NCI-H1436 (cell line): ENCODE data around the gene MRPL44.

Source experiments
- DNase-seq: peaks from one replicate; lab custom pipeline; 2025; lab: John Stamatoyannopoulos, UW

Gene MRPL44

DNA sequence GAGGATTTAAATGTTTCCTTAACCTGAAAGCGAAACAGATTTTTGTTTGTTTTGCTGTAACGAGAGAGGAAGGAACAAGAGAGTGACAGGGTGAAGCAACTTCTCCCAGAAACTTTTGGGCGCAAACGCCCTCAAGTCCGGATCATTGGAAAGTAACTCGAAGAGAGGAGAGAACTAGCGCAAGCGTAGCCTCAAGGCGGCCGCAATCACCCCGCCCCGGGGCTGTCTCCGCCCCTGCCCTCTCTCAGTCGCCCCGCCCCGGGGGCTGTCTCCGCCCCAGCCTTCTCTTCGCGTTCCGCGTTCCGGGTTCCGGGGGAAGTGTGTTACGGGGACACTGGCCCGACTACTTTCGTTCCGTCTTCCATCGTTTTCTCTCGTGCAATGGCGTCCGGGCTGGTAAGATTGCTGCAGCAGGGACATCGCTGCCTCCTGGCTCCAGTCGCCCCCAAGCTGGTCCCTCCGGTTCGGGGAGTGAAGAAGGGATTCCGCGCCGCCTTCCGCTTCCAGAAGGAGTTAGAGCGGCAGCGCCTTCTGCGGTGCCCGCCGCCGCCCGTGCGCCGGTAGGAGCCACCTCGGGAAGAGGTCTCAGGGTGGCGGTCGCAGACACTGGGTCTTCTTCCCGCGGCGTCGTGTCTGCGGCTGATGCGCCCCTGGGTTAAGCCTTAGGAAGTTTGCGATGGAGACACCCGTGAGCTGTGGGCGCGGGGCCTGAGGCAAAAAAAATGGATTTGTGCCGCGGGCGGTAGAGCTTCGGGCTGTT lies at the start of gene MRPL44:
MRPL44 (plus strand) TSS at position 372 of the 760 bp plus-strand sequence; CDS start at position 382, 10 bp downstream.
- peak; percentile 91 for DNase-seq

DNA sequence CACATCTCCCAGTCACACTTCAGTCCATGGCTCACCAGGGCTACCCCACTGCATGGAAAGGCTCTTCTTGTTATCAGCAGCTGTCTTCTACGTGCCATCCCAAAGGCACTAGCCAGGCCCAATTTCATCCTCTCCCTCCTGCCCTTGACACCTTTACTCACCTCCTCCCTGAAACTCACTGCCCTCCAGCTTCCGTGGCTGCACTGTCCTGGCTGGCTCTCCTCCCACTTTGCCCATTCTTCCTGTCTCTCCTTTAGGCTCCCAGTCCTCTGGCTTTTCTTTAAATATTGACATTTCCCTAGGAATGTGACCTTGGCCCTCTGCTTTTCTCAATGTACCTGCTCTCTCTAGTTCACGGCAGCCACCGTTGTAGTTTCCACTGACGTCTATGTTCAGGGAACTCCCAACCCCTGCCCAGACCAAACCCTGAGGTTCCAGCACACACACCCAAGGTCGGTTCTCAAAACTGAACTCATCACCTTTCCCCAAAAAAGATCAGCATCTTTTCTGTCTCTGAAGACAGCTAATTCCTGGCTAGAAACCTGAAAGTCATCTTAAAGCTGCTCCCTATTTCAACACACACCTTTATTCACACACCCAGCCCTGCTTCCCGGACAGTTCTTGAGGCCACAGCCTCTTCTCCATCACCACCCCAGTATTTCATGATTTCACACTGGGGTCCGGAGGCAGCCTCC lies 48.8 kb upstream of the MRPL44 start:
- DNase-seq = no peak

DNA sequence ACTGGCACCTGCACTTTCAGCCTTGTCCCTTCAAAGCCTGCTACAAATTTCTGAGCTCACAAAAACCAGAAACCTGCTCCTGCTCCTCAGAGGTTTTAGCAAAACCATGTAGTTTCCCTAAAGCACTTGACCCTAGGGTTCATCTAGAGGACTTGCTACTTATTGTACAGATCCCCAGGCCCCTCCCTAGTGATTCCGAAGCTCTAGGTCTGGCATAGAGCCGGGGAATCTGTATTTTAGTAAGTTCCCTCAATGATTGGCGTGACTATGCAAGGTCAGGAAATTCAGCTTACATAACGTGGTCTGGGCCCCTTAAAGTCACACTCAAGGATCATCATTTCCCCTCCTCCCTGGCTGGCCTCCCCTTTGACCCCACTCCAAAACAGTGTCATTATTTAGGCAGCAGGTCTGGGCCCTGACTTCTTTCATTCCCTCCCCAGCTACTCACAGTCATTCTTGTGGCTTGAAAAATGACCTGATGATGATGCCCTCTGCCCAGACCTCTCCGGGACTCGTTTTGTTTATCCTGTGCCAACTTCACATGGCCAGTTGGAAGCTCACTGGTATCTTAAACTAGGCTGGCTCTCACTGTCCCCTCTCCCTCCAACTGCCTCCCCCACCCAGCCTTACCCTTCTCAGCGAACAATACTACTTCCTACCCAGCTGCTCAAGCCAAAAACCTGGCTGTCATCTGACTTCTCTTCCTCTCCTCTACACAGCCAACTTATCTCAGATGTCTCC lies 48.1 kb upstream of the MRPL44 start:
- DNase-seq = no peak

DNA sequence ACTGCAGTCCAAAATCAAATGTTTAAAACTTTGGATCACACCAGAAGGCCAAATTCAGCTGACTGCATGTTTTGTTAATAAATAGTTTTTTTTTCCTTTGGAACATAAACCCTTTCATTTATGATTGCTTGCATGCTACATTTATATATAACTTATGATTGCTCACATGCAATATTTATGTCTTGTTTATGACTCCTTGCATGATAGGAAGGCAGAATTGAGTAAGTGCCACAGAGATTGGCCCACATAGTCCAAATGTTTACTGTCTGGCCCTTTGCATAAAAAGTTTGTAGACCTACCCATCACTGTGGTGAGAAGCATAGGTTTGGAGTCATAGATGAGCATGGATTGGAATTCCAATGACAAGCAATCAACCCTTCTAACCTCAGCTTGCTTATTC lies 42.9 kb upstream of the MRPL44 start:
- no peak for DNase-seq

DNA sequence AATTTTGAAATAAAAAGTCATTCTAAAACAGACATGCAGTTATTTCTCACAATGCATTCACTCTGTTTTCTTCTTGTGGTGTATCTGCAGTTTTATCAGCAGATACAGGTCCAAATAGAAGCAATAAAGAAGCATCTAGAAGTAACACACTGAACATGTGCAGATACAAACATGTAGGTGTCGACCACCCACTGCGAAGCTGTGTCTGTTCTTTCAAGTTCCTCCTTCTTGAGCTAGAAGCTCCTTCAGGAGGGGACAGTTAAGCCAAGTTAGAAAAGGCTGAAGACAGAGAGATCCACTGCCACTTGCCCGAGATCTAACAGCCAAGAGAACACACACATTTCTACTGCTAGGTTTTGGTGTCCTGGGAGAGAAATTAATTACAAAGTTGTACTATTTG lies 42.2 kb upstream of the MRPL44 start:
- no peak for DNase-seq

DNA sequence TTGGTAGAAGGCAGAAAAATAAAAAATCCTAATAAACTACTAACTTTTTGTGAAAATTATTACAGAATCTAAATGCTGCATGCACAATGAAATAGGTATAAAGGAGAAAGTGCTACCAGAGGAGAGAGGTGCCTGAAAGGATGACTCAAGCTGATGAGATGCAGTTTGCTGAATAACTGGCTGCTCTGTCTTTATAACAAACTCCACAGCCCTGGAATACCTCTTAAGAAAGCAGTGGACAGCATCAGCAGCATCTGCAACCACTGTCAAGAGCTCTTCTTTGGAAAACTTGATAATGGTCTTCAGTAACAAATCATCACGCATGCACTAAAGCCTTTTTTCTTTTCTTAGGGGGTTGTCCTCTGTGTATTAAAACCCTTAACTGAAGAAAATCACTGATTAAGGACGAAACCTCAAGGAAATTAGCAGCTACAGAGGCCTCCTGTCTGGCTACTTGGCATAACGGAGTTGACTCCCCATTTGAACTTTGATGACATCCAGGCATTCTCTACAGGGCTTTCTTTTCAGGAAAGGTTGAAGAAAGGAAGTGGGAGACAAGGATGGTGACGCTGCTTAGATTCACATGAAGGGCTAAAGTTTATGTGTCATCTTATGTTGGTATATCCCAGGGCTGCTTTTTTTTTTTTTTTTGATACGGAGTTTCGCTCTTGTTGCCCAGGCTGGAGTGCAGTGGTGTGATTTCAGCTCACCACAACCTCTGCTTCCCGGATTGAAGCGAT lies 40.9 kb upstream of the MRPL44 start:
- no peak for DNase-seq

DNA sequence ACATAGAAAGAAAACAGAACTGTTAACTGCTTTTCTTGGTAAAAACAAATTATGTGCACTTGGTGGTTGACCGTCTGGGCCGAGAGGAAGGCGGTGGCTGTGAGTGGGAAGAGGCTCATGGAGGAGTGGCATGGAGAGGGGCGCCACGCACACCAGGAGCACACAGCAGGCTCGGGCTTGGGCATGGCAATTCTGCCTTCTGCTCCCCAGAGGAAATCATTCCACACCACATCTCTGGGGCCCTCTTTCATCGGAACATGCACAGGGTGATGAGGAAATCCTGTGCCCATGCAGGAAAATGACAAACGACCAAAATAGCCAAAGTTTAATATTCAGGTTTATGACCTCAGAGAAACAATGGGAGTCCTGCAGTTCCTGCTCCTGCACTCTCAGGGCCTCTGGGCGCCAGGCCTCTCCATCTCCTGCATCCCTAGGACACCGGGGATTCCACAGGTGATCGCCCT lies 38.6 kb upstream of the MRPL44 start:
- DNase-seq = no peak

DNA sequence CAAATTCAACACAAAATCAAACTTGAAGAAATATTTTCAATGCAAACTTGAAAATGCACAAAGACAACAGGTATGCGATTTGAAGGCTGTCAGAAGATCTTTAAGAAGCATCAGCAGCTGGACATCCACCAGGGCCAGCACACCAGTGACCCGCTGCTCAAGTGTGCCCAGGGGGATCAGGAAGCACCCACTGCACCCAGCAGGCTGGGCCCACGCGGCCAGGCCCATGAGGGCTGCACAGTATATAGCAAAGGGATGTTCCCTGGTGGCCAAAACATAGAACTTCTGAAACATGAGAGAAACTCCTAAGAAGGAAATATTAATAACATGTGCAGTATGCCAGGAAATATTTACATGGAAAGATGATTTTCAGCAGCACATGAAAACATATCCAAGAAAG lies 37.2 kb upstream of the MRPL44 start:
- no peak for DNase-seq

DNA sequence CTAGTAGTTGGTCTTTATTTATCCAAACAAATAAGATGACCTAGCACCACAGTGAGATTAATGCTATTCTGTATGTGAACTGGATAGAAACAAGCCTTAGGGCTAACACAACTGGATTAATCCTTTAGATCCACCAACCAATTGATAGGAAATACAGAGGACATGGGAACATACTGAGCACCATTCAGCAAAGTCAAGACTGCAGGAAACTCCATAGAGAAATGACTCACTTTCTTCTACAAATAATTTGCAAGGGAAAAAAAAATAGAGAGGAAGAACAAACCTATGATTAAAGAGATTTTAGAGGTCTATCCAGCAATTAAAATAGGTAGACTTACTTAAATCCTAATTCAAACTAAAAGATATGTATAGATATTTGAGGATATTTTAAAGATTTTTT lies 36.1 kb upstream of the MRPL44 start:
- DNase-seq = no peak

DNA sequence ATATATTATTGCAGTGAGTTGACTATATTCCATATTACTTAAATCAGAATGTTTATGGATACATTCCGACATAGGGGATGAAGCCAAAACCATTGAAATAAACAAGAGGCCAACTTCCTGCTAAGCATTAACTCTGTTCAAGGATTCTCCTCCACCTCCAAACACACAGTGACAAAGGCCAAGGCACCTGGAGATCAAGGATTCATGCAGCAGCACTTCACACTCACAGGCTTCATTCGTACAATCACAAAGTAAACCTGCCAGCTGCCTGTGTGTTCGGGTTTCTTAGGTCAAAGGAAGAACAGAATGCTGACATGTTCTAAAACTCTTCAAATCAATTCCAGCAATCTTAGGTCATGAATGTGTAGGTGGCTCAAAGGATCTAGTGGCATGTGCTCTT lies 35.0 kb upstream of the MRPL44 start:
- DNase-seq = no peak

DNA sequence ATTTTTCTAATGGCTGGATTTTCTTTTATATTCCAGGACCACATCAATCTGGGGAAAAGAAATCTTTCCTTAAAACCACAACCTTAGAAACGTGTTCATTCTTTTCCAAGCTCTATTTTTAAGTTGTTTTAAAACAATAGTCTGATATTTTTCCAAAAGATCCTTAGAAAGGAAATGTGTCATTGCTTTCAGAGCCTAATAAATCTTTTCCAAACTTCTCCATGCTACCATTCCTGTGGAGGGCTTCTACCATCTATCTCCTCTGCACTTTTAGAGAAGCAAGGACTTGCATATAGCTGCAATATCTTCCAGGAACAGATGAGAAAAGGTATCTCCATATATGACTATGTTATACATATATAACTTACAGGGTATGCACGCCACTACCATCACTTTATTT lies 33.3 kb upstream of the MRPL44 start:
- no peak for DNase-seq

DNA sequence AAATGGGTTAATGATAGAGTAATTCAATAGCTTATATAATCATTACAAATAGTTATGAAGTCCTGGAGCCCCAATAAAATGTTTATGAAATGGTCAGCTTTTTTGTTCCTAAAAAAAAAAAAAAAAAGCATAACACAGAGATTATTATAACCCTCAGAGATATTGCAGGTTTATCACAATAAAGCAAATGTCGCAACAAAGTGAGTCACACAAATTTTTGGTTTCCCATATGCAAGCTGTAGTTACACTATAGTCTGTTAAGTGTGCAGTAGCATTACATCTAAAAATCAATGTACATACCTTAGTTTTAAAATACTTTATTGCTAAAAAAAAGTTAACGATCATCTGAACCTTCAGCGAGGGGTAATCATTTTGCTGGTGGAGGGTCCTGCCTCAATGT lies 32.2 kb upstream of the MRPL44 start:
- DNase-seq = no peak

DNA sequence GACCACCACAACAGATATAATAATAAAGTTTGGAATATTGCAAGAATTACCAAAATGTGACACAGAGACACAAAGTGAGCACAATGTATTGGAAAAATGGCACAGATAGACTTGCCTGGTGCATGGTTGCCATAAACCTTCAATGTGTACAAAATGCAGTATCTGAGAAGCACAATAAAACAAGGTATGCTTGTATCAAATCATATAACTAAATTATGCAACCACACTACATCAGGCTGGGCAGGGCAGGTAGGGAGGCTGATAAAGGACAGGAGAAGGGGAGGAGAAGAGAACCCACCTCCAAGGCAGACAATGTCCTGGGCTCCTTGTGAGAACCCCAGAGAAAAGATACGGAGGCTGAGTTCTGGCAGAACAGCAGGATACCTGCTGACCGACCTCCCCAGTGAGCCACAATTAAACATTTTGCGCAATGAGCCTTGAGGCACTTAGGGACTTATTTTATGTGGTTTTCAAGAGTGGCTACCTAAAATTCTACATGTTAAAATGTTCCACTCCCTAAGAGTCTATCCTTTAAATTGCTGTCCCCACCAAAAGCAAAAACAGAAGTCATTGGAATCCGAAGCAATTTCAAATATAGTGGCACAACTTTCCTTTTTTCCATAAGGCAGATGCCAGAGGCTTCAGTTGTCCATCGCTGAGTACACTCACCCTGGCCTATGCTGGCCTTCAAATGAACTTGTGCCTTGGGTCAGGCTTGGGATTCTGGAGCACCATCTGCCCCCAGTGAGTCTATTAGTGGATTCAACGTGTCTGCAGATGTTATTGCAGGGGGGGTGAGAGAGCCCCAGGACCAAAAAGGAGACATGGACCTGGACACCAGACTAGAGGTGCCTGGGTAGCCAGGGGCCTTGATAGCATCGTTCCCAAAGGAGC lies 28.9 kb upstream of the MRPL44 start:
- no peak for DNase-seq

DNA sequence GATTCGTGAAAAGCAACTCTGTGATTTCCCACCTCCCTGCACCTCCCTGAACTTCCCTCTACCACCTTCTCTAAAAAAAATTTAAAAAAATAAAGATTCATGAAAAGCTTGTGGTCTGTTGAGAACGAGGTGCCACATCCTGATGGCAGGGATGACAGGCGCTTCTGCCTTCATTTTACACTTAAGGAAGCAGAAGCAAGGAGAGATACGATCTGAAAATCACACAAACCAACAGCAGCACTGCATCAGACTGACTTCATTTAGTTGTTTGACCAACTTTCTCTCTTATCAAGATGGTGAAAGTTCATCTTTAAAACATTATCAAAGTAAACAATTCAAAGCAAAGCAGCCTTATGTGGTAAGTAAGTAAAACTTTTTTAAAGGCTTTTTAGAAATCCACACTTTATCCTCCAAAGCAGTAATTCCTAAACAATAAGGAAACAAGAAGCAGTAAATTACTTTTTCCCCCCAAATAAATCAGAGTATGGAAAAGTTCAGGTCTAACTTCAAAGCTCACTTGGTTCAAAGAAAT lies 27.6 kb upstream of the MRPL44 start:
- DNase-seq = no peak

DNA sequence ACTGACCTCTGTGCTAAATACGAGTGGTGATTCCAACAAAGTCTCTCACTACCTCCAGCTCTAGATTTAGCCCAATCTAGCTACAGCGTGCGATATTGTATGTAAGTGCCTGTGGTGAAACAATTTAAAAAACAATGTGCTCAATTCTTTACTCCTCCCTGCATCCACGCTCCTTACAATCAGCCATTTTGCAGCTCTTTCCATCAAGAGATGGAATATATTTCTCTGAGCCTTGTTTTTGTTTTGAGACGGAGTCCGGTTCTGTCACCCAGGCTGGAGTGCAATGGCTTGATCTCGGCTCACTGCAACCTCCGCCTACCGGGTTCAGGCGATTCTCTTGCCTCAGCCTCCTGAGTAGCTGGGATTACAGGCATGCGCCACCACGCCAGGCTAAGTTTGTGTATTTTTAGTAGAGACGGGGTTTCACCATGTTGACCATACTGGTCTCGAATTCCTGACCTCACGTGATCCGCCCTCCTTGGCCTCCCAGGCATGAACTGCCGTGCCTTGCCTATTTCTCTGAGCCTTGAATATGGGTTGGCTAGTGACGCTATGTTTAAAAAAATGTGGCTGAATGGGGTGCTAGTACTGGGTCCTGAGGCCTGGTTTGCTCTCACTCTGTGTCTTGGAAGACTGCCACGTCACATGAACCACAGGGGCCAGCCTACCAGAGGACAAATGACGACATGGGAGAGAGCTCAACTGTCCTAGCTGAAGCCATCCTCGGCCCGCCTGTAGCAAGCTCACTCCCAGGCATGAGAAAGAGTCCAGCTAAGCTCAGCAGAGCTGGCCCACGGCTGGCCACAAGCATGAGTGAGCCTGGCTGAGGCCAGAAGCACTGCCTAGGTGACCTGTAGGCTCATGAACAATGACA lies 26.9 kb upstream of the MRPL44 start:
- DNase-seq = no peak

DNA sequence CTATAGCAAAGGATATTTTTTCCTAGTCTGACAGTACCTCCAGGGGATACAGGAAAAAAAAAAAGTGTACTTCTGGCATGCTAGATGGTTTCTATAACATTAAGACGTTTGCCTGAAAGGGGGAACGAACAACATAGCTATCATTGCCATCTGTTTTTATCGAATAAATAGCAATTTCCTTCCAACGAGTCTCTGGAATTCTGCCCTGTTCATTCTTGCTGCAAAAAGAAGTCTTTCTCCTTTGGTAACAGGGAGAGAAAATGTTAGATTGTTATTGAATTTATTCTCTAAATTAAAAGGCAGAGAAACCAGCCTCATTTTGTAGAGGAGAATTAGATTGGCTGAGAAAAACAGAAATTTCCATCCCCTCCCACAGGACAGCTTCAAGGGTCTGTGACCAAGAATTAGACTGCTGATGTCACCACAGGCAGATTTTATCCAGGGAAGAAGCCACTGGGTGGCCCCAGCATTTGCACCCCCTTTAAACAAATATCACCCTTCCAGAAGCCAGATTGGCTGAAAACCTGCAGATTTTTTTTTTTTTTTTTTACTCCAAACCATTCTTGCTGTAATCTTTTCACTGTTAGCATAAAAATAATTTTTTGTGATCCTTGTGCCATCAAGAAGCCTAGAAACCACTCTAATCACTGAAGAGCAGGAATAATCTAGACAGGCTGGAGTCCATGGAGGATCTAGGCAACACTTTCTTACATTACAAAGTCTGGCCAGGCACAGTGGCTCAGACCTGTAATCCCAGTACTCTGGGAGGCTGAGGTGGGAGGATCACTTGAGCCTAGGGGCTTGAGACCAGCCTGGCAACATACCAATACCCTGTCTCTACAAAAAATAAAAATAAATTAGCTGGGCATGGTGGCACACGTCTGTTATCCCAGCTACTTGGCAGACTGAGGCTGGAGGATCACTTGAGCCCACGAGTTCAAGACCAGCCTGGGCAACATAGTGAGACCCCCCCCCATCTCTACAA lies 24.2 kb upstream of the MRPL44 start:
- DNase-seq = no peak

DNA sequence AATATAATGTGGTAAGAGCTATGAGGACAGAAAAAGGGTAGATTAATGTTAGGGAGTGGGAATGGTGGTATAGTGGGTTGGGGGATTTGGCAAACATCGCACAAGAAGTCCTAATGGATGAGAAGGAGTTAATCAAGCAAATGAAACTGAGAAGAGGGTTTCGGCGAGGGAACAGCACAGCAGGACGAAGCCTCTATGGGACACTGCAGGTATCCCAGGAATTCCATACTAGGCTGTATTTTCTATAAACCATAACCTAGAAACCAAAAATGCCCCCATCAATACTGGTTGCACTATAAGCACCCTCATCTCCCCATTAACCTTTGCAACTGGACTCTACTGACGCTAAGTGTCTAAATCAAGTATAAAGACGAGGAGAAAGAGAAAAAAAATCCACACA lies 22.4 kb upstream of the MRPL44 start:
- DNase-seq = no peak

DNA sequence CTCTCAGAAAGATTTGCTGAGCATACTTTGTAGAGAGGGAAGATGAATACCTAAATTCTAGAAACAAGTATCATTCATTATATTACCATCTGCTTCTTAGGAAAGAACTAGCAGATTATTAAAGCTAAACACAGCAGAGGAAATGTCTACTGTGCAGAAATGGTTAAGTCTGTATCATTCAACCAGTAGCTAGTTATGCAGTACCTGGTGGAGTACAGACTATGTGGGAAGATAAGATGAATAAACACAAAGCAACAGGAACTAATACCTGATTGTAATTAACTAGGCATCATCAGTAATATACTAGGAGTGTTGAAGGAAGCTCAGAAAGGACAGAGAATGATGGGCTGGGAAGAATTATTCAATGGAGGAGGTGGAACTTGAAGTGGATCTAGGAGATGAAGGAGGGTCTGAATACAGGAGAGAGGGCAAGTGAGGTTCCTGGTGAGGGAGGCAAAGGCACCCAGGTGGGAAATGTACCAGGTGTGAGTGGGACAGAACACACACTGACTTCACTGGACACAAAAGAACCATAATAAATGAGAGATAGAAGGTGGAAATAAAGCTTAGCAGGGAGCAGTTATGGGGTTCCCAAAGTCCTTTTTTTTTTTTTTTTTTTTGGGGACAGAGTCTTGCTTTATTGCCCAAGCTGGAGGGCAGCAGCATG lies 21.7 kb upstream of the MRPL44 start:
- DNase-seq = no peak
